AG08395 (cell line): ENCODE data around the gene PMEPA1.

Experiments
- DNase-seq: peaks from one replicate; pipeline ENCODE4 v3.0.0; 2012; ENCODE audit warnings: mixed read lengths, low spot score

The PMEPA1 gene

GRCh38 chr20:57609086-57609841 is 100.6 kb downstream of the PMEPA1 start:
- DNase-seq, result no peak

- no peak for DNase-seq
These were observed 101.3 kb downstream of the PMEPA1 start for GRCh38 chr20:57608516-57608915.

- DNase-seq, result no peak
These were observed 103.9 kb downstream of the PMEPA1 start for GRCh38 chr20:57605878-57606277.

GRCh38 chr20:57605045-57605444 is 104.8 kb downstream of the PMEPA1 start:
- no peak for DNase-seq

GRCh38 chr20:57603120-57603519 is 106.7 kb downstream of the PMEPA1 start:
- DNase-seq, result no peak

GRCh38 chr20:57601737-57602136 is 108.1 kb downstream of the PMEPA1 start:
- no peak for DNase-seq

- no peak for DNase-seq
These were observed 108.6 kb downstream of the PMEPA1 start for GRCh38 chr20:57601211-57601570.

- DNase-seq, result no peak
These were observed 109.2 kb downstream of the PMEPA1 start for GRCh38 chr20:57600320-57601210.

GRCh38 chr20:57598491-57598890 is 111.3 kb downstream of the PMEPA1 start:
- no peak for DNase-seq
